Mononuclear cell (primary cell): ENCODE measurements around the gene ANKRD23. TPM values are rescaled to one million over a fixed set of nuclear protein-coding genes. Genes with fewer than 3 reads are reported as not detected.

Source experiments
- H3K27me3 ChIP-seq: 2 replicates; pipeline ENCODE4 v1.6.0; 2011; ENCODE audit warnings: low read length, control low read depth; ENCODE audit not compliant: insufficient read depth
- H3K4me1 ChIP-seq: 2 replicates; pipeline ENCODE4 v1.5.1; 2011; ENCODE audit warnings: mild to moderate bottlenecking, low read length, control low read depth; ENCODE audit not compliant: insufficient read depth
- H3K4me3 ChIP-seq: 2 replicates; pipeline ENCODE4 v1.5.1; 2011; ENCODE audit warnings: mild to moderate bottlenecking, low read length, moderate library complexity
- H3K9me3 ChIP-seq: 2 replicates; pipeline ENCODE4 v1.5.1; 2011; ENCODE audit warnings: low read depth, mild to moderate bottlenecking, control low read depth, low read length
- total RNA-seq: library from RNA; depleted of rRNA; stranded (reverse); fragments of >200 nt; gene quantifications from one replicate; pipeline ENCODE4 v1.2.3, GENCODE V29; 2012

Gene ANKRD23
- total RNA-seq, 1 donor, result 2.2 TPM

DNA sequence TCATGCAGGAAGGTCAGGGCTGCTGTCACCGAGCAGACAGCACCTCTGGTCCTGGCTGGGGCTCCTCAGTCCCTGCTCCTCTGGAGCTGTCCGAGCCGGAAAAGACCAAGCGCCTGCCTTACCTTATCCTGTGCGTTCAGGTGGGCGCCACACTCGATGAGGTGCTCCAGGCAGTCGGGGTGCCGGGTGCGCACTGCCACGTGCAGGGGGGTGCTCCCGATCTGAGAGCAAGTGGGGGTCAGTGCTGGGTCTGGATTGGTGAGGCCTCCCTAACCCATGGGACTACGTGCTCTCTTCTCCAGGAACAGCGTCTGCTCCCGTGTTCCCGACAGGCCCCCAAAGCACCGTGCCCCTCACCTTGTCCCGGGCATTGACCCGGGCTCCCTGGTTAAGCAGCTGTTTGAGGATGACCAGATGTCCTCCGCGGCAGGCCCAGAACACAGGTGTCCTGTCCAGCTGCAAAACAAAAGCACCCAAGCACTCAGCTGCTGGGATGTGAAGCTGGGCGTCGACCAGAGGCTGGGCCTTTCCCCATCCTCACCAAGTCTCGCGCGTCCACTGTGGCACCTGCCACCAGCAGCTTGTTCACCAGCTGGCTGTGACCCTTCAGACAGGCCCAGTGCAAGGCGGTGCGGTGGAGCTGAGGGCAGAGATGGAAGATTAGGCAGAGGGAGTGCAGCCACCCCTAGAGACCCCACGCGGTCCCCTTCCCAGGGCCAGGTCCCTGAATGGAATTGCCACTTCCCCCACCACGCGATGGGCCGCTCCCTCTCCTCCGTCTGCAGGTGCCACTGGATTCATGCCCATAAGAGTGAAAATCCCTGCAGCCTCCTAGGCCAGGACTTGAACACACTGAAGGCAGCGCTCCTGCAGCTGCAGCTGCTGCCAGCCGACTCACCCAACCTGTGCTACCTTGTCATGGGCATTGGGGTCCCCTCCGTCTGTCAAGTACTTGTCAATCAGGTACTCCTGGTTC is 3.7 kb downstream of the ANKRD23 start:
- Histone ChIP-seq H3K27me3 (no peaks in the 10 kb centered on the region), H3K4me1 (peaks cover 18% of the 10 kb centered on the region), H3K4me3 (no peak overlapping the region), H3K9me3 (no peaks in the 10 kb centered on the region)

DNA sequence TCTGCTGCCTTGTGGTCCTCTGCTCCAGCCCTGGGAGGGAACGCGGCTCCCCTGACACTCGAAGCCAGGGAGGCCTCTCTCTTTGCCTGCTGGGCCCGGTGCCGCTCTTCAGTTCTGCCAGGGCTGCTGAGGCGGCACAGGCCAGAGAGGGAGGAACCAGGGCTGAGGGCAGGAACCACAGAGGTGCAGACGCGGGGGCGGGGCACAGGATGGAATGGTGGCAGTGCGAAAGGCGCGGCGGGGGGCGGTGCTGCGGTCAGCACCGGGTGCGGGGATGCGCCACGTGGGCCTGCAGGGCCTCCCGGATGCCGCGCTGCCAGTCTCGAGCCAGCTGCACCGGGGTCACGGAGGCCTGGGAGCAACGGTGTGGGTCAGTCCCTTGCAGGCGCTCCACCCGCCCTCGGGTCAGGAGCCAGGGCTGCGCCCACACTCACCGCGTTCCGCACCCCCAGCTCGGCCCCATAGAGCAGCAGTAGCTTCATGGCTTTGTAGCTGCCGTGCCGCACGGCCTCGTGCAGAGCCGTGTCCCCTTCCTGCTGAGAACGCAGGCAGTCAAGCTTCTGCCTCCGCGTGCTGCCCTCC is 4.4 kb downstream of the ANKRD23 start:
- Histone ChIP-seq H3K4me3 (no peak overlapping the region), H3K4me1 (peaks cover 18% of the 10 kb centered on the region), H3K9me3 (no peaks in the 10 kb centered on the region), H3K27me3 (no peaks in the 10 kb centered on the region)

DNA sequence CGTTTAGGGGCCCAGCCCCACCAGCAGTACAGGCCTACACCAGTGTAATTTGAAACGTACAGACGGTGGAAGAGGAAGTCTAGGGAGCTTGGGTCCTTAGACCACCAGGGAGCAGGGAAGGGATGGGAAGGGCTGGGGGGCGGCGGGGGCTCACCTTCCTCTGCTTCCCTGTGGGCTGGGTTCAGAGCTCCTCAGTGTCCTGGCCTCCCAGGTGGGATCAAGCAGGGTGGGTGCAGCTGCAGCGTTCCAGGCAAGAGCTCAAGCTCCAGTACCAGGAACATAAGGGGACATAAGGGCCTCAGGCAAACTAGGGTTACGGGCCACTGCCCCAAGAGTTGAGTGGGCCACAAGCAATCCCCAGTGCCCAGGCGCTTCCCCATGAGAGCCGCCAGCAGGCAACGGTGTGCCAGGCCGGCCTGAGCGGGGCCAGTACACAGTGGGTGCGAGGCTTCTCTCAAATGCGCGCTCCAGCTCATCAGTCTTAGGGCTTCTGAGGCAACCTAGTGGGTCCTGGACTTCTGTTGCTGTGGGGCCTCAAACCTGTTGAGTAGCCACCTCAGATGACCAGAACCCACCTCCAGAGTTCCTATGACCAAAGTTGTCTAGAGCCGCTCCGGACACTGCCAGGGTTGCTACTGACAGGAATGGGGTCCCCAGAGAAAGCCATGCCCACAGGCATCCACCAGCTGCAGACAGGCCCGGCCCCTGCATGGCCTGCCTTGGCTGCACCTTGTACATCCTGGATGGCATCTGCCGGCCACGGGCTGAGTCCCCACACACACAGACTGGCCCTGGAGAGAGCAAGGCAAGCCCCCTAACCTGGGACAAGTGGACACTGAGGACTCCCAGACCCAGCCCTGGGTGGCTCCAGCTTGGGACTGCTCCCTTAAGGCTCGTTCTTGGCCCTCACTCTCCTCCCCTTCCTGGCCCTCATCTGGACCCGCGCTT is 5.2 kb downstream of the ANKRD23 start:
- Histone ChIP-seq H3K4me1 (peaks cover 18% of the 10 kb centered on the region), H3K9me3 (no peaks in the 10 kb centered on the region), H3K27me3 (no peaks in the 10 kb centered on the region), H3K4me3 (no peak overlapping the region)

DNA sequence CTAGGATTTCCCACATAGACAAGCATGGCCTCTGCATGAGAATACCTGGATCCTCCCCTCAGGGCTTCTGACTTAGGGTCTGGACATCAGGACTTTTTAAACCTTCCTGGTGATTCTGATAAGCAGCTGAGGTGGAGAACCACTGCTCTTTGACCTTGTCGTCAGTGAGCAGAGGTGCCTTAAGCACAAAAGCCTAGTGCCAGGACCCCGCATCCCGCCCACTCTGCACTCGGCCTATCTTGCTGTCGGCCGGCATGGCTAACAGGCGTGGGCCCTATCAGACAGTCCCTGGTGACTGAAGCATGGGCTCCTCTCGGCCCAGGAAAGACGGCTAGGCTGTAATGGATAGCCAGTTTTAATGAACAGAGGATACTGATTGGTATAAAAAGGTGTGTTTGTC is 6.2 kb downstream of the ANKRD23 start:
- Histone ChIP-seq H3K4me1 (peaks cover 18% of the 10 kb centered on the region), H3K9me3 (no peaks in the 10 kb centered on the region), H3K4me3 (no peak overlapping the region), H3K27me3 (no peaks in the 10 kb centered on the region)

DNA sequence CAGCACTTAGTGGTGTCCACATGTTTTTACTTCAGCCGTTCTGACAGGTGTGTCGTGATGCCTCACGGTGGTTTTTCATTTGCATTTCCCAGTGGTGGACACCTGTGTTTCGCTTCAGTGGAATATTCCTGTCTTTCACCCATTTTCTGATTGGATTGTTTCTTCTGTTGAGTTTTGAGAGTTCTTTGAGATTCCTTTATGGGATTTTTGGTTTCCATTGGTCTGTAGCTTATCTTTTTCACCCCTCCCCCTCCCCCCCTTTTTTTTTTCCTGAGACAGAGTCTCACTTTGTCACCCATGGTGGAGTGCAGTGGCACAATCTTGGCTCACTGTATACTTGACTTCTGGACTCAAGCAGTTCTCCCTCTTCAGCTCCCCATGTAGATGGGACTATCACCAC is 8.0 kb downstream of the ANKRD23 start:
- no peaks in the 10 kb centered on the region for H3K9me3 ChIP-seq
- peaks cover 18% of the 10 kb centered on the region for H3K4me1 ChIP-seq
- H3K27me3 ChIP-seq, result no peaks in the 10 kb centered on the region
- no peak overlapping the region for H3K4me3 ChIP-seq

DNA sequence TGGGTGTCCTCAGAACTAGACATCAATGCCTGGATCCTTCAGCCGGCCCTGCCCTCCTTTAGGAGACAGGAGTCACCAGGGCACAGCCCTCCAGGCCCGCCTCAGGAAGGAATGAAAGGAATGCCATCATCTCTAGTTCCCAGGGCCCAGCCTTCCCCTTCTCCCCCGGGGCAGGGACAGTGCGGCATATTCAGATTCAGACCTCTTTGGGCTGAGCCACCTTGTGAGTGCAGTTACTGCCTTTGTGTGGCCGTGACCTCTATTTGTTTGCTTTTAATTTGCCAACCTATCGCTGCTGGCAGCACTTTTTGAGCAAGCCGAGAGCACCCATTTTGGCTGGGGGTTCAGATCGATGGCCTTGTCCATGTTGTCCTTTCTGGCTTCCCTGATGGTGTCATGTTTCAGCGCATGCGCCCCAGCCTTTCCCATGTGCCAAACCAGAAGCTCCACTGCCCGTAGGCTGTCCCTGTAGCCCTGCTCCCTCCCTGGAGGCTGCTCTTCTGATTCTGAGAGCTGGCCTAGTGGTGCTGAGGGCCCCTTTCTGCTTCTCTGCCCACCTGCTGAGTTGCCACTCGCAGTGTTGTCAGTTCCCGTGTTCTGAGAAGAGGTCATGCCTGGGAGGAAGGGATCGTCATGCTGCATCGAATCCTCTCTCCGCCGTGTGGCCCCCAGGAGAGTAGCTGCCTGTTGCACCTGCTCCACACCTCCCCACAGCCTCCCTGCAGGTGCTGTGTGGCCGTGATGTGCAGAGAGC is 10.9 kb downstream of the ANKRD23 start:
- Histone ChIP-seq H3K9me3 (no peaks in the 10 kb centered on the region), H3K27me3 (no peaks in the 10 kb centered on the region), H3K4me1 (no peaks in the 10 kb centered on the region), H3K4me3 (no peak overlapping the region)

DNA sequence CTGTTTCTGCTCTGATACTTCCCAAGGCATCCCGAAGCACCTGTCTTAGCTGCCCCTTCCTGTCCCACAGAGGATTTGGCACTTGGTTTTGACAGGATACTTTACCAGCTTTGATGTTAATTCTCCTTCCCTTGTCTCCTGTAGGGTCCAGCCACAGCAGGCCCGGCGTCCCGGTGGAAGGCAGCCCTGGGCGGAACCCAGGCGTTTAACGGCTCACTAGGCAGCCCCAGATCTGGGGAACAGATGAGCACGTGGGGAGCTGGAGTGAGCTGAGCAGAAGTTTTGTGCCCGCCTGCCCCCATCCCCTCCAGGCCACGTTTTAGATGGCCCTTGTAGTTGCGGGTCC is 11.4 kb downstream of the ANKRD23 start:
- H3K27me3 ChIP-seq, result no peaks in the 10 kb centered on the region
- H3K9me3 ChIP-seq, result no peaks in the 10 kb centered on the region
- no peak overlapping the region for H3K4me3 ChIP-seq
- no peaks in the 10 kb centered on the region for H3K4me1 ChIP-seq

DNA sequence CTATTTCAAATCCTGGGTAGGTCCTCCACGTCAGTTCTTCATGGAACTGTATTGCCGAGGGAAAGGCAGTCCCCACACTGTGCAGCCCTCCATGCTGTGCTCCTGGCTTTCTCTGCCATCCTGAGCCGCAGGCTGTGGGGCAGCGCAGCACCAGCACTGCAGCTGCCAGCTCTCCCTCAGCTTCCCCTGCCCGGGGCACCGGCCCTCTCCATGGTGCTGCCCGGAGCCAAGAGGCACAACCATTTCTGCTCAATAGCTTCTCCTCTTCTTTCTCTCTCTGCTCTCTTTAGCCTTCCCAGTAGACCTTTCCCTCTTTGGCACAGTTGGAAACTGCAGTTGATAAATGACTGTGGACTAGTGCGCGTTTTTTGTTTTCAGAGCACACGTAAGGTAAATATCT is 12.1 kb downstream of the ANKRD23 start:
- Histone ChIP-seq H3K9me3 (no peaks in the 10 kb centered on the region), H3K4me1 (no peaks in the 10 kb centered on the region), H3K4me3 (no peak overlapping the region), H3K27me3 (no peaks in the 10 kb centered on the region)

DNA sequence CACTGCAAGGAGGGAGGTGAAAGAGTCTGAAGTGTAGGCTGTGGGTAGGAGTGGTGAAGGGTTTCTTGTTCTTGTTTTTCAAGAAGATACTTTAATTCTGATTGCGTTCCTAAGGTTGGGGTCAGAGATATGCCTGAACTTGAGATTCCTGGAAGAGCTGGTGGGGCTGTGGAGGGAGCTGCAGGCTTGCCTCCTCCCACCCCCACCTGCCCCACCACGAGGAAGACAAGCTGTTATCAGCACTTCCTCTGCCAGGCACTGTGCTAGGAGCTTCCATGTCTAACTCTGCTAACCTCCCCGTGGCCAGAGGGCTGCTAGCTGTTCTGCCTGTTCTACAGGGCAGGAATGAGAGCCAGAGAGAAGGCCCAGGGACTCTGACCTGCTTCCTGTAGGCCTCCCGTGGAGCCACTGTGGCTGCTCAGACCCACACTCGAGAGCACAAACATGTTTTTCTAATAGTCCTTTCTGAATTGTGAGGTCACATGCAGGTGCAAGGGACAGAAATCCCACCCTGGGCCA is 13.7 kb downstream of the ANKRD23 start:
- Histone ChIP-seq H3K27me3 (no peaks in the 10 kb centered on the region), H3K4me1 (no peaks in the 10 kb centered on the region), H3K9me3 (no peaks in the 10 kb centered on the region), H3K4me3 (no peak overlapping the region)

DNA sequence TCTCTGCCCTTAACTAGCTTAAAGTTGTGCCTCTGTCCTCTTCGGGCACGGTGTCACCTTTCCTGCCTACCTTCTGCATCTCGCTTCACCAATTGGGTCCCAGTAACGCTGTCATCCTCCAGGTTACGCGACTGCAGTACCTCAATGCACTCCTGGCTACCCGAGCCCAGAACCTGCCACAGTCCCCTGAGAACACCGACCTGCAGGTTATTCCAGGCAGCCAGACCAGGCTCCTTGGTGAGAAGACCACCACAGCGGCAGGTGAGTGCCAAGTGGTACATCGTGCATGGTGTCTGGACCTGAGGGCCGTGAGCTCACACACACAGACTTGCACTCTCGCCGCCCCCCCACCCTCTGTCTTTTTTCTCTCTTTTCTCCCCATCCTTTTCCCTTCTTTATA is 14.9 kb downstream of the ANKRD23 start:
- Histone ChIP-seq H3K4me1 (no peaks in the 10 kb centered on the region), H3K4me3 (no peak overlapping the region), H3K27me3 (no peaks in the 10 kb centered on the region), H3K9me3 (no peaks in the 10 kb centered on the region)

DNA sequence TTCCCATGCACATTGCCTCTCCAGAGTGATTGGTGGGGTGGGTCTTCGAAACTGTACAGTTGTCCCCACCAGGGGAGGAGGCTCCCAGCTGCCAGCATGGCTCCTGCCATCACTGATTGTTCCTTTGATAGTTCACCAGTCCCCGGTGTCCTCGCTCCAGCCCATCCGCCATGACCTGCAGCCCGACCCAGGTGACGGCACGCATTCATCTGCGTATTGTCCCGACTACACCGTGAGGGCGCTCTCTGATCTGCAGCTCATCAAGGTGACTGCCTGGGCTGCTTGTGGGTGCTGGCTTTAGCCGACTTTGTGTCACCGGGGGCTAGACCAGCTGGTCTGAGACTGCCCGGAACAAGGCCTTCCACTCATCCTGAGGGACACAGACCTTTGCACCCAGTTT is 15.4 kb downstream of the ANKRD23 start:
- Histone ChIP-seq H3K27me3 (no peaks in the 10 kb centered on the region), H3K4me3 (no peak overlapping the region), H3K9me3 (no peaks in the 10 kb centered on the region), H3K4me1 (no peaks in the 10 kb centered on the region)

DNA sequence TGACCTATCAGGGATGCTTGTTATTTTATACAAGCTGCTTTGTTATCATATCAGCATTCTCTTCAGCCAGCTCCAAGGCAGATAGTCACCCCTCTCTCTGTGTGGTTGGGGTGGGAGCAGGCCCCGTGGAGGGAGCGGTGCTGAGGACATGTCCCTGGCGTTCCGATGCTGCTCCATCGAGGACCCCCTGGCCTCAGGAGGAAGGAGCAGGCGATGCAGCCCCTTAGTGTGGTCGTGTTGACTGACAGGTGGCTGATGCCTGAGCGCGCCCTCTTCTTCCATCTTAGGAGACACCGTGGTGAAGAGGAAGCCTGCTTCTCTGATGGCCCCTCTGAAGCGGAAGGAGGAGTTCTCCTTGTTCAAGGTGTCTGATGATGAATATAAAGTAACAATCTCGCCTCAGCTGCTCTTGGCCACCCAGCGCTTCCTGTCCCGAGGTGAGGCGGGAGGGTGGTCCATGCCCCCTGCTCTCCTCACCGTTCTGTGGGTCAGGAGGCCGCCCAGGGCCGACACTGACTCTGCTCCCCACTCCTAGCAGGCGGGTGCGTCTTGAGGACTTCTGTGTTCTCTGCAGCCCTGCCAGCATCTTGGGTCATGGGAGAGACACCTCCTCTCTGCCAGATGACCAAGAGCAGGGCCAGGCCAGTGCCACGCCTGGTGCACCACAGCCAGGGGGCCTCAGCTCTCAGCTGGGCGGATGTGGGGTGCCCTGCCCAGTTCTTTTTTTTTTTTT is 17.1 kb downstream of the ANKRD23 start:
- no peaks in the 10 kb centered on the region for H3K4me1 ChIP-seq
- no peaks in the 10 kb centered on the region for H3K9me3 ChIP-seq

DNA sequence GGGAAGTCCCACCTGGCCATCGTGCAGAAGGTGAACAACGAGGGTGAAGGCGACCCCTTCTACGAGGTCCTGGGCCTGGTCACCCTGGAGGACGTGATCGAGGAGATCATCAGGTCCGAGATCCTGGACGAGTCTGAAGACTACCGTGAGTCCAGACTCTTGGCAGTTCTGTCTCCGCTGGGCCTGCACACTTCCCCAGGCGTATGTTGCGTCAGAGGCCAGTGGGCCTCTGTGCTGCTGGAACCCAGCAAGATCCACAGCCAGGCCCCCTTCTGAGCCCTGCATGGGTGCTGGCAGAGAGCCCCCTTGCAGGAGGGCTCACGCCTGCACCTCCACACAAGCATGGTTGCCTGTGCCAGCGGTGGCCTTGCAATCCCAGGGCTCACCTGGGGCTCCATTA is 18.8 kb downstream of the ANKRD23 start:
- no peaks in the 10 kb centered on the region for H3K9me3 ChIP-seq
- H3K4me3 ChIP-seq, result no peak overlapping the region
- H3K4me1 ChIP-seq, result peaks cover 13% of the 10 kb centered on the region
- no peaks in the 10 kb centered on the region for H3K27me3 ChIP-seq

More for the DNA sequence above, 17.1 kb downstream of the ANKRD23 start:
- H3K4me3 ChIP-seq, result no peak overlapping the region
- H3K27me3 ChIP-seq, result no peaks in the 10 kb centered on the region
